SK-N-MC (cell line): Measurements from ENCODE around the gene CLEC16A.

Source experiments
- EZH2 ChIP-seq: fragments of 200-600 bp; sonication (generic); IDR thresholded peaks from one replicate; pipeline ENCODE4 v1.6.1; 2017; ENCODE audit warnings: antibody characterized with exemption
- POLR2AphosphoS5 ChIP-seq: IDR thresholded peaks from 2 replicates; pipeline ENCODE4 v1.6.1; 2012; ENCODE audit warnings: mild to moderate bottlenecking, low read depth, low read length, borderline replicate concordance

DNA sequence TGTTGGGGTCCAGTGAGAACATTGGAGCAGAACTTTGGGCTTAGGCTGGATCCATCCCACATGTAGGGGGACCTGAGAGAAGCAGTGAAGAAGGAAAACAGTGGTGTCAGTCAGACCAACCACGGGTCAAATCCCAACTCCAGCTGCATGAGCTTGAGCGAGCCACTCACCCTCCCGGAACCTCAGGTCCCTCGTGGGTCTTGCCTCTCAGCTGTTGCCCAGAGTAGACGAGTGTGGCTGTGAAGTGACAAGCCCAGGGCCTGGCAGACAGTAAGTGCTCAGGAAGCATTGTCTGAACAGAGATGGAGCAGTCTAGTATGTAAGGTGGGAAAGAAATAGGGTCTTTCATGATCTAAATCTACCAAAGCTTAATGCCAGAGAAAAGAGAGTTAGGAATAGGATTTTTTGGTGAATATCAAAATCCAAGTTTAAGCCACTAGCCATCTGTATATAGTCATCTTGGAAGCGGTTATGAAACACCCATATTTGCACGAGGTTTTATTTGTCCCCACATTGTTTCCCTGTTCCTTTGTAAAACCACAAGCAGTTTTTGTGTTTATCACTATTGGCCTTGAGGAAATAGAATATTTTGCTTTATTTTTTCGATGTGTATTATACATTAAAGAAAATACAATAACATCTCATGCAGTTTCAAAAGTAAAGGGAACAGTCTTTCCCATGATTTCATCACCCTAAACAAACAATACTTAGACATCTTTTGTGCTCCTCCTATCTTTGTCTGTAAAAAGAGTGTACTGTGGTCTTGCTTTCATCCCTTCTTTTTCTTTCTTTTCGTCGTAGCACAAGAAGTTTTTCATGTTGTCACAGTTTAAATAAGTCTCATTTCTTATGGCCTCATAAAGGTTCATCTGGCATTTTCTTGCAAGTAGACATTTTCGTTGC lies 112.0 kb downstream of the CLEC16A start:
- no peak for TF ChIP-seq POLR2AphosphoS5
- TF ChIP-seq EZH2 = no peak
